ENCODE results near the gene UGGT2.
"Not testable (repeated sequence)": the region's sequence is repeated elsewhere in the genome, so short reads cannot be mapped to it uniquely, and the experiment has no call there.

The UGGT2 gene

DNA sequence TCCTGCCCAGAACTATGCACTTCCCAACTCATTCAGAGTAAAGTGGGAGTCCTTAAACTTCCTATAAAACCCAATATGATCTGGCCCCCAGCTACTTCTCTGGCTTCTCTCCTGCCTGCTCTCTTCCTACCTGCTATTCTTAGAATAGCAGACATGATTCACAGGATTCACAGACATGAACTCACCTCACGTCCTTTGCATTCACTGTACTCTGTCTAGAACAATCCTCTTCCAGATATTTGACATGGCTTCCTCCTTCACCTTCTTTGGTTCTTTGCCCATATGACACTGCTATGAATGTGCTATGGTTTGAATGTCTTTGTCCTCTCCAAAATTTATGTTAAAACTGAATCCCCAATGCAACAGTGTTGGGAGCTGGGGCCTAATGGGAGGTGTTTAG is 154.9 kb downstream of the UGGT2 start:
- DNase-seq (ENCODE audit: low spot score): no peak

DNA sequence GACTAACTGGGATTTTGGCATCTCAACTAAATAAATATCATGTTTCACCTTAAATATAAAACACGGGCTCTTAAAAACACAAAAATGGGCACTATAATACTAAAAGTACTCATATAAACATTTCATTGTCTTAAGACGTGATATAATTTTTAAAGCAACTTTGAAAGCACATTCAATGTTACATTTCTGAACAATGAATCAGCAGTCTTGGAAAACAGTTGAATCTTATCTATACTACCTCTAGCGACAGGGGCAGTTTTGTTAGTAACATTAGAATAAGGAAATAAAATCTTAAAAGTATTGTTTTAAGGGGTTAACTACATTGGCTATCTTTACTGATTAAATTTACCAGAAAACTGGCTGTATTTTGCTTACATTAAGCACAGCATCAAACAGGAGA is 156.9 kb downstream of the UGGT2 start:
- DNase-seq (ENCODE audit: low spot score): no peak

DNA sequence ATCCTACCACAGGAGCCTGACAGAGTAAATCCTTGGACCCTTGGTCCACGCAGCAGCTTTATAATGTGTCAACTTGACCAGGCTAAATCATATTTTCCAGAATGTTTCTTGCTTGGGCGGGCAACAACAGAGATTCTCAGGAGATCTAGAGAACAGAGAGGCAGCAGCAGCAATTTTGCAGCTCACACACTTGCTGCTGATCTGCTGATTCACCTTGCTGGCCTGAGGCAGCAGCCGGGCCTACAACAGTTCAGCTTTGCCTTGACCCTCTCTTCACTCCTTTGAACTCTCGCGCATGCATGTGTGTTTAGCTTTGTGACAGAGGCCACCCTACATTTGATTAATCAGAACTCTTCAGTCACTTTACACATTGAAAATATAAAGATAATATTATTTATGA is 159.3 kb downstream of the UGGT2 start:
- no peak for DNase-seq (ENCODE audit: low spot score)

DNA sequence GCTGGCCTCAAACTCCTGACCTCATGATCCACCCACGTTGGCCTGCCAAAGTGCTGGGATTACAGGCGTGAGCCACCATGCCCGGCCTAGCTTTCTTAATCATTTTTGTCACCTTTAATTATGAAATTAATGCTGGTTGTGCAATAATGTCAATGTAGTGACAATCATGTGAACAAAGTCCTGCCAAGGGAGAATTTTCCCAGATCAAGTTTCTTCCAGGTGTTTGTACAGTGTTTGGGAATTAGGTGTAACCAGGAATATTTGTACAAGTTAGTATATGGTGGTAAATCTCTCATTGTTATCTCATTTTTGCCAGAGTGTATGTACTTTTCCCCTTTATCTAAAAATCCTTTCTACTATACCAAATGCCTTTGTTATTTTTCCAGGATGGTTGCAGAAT is 171.1 kb downstream of the UGGT2 start:
- DNase-seq (ENCODE audit: low spot score): no peak

DNA sequence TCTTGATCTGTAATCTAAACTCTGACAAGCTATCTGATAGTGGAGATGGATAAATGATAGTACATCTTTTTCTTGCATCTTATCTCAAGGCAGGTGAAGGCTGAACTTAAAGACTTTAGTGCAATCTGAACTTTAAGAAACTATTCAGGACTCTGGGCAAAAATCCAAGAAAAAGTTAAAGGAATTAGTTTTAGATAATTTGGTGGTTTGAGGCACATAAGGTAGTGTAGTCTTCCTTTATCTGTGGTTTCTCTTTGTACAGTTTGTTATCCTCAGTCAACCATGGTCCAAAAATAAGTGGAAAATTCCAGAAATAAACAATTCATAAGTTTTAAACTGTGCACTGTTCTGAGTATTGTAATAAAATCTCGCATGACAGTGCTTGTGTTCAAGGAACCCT is 172.9 kb downstream of the UGGT2 start:
- DNase-seq (ENCODE audit: low spot score): no peak

DNA sequence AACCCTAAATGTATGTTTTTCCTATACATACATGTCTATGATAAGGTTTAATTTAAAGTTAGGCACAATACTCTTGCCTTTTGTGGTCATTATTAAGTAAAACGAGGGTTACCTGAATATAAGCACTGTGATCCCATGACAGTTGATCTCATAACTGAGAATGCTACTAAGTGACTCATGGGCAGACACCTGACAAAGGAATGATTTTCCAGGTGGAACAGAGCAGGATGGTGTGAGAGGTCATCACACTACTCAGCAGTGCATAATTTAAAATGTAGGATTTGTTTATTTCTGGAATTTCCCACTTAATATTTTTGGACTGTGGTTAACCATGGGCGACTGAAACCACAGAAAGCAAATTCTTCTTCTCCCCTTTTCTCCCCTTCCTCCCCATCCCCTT is 178.9 kb downstream of the UGGT2 start:
- DNase-seq (ENCODE audit: low spot score): no peak

DNA sequence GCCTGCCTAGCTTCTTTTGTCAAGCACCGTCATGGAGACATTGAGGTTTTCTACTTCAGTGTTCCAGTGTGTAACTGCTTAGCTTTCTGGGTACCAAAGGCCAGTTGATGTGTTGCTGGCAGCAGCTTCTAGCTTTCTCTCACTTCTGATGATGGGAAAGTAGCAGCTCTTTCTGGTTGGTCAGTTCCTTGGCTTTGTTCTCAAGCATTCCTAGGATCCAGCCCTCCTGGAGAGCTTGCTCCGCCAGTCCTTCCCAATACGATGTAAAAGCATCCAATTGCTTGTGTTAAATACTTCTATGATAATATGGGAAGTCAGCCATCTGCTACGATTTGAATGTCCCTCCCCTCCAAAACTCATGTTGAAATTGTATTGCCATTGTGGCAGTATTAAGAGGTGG is 182.8 kb downstream of the UGGT2 start:
- no peak for DNase-seq (ENCODE audit: low spot score)

DNA sequence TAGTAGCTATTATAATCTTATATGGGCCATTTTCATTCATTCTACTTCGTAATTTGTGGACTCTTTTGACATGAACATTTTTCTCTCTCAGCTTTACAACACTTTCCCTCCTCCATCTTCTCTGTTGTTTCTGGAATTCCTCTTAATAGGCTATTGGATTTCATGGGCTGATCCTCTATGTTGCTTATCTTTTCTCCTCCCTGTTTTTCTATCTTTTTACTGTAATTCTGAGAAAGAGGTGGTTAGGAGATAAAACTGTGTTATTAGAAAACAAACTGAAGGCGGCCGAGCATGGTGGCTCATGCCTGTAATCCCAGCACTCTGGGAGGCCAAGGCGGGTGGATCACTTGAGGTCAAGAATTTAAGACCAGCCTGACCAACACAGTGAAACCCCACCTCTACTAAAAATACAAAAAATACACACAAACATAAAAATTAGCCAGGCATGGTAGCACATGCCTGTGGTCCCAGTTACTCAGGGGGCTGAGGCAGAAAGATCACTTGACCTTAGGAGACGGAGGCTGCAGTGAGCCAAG is 188.1 kb downstream of the UGGT2 start:
- no peak for DNase-seq (ENCODE audit: low spot score)

DNA sequence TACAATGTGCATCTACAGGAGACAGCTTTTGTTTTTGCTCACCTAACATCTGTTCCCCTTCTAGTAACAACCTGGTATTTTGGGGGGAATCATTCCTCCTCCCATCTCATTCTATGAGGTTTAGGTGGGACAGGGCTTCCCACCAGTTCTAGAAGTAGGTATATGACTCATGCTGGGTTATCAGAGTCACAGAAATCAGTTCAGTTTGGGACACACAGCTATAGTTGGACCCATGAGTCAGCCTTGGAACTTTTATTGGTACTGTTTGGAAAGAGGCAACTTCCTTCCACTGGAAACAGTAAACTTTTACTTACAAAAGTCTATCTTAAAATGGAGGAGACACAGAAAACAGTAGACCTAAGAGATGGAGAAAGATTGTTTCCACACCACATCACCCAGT is 190.8 kb downstream of the UGGT2 start:
- DNase-seq (ENCODE audit: low spot score): no peak

DNA sequence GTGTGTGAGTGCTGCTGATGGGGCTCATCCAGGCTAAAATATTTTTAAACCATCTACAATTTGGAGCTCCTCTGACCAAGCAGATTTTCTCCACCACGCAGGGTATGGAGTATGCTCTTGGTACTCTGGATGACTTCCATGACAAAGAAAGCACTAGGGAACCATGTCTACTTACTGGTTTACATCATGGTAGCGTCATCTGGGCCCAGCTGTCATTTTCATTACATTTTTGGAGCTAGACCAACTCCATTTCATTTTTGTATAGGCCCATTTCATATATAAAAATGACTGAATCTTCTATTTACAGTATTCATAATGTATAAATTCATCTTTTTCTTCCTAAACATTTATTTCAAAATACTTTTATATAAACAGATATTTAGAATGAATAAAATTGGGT is 191.9 kb downstream of the UGGT2 start:
- DNase-seq (ENCODE audit: low spot score): no peak

DNA sequence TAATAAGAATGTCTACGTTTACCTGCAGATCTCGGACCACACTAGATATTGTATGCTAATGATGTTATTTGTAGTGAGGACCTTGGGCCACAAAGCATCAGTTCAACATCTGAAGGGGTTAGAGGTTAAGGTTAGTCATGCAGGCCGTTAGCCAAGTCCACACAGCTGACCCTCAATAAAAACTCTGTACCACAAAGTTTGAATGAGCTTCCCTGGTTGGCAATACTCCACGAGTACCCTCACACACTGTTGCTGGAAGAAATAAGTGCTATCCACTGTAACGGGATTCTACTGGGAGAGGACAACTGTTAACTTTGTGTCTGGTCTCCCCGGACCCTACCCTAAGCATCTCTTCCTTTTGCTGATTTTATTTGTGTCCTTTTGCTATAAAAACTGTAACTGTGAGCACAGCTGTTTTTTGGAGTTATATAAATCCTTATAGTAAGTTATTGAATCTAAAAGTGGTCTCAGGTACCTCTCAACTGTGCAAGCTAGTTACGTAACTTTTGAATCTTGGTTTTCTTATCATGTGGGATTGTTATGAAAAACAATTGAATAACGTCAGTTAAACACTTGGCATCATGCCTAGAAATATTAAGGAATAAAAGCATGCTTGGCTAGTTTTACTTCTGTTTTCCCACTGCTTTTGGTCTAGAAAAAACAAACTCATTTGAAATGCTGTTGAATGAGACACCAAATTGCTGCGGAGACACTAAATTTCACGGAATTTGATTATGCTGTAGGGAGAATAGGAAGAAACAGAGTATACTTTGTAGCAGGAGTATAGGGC is 194.7 kb downstream of the UGGT2 start:
- DNase-seq (ENCODE audit: low spot score): no peak

DNA sequence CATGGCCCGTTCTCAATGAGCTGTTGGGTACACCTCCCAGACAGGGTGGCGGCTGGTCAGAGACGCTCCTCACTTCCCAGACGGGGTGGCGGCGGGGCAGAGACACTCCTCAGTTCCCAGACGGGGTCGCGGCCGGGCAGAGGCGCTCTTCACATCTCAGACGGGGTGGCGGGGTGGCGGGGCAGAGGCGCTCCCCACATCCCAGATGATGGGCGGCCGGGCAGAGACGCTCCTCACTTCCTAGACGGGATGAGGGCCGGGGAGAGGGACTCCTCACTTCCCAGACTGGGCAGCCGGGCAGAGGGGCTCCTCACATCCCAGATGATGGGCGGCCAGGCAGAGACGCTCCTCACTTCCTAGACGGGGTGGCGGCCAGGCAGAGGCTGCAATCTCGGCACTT is 207.5 kb downstream of the UGGT2 start:
- DNase-seq (ENCODE audit: low spot score): not testable (repeated sequence)

DNA sequence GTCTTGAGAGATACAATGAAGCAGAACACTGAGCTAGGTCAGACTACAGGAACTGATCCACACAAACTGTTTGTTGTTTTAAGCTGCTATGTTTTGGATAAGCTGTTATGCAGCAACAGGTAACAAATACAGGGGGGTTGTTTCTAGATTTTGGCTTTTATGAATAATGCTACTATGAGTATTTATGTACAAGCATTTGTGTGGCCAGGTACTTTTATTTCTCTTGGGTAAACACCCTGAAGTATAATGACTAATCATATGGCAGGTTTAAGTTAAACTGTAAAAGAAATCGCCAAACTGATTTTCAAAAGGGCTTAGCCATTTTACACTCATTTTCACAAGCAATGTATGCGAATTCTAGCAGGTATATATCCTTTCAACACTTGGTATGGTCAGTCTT is 210.3 kb downstream of the UGGT2 start:
- no peak for DNase-seq (ENCODE audit: low spot score)

DNA sequence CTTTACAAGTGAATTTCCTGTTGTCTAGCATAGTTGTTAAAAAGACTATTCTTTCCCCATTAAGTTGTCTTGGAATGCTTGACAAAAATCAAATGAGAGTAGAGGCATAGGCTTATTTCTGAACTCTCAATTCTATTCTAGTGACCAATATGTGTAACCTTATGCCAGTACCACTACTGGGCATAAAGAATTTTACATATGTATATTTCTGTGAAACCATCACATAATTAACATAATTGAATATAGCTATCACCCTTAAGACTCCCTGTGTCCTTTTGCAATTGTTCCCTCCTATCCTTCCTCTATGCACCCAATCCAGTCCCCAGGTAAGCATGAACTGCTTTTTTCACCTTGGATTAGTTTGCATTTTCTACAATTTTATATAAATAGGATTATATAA is 211.3 kb downstream of the UGGT2 start:
- DNase-seq (ENCODE audit: low spot score): no peak

DNA sequence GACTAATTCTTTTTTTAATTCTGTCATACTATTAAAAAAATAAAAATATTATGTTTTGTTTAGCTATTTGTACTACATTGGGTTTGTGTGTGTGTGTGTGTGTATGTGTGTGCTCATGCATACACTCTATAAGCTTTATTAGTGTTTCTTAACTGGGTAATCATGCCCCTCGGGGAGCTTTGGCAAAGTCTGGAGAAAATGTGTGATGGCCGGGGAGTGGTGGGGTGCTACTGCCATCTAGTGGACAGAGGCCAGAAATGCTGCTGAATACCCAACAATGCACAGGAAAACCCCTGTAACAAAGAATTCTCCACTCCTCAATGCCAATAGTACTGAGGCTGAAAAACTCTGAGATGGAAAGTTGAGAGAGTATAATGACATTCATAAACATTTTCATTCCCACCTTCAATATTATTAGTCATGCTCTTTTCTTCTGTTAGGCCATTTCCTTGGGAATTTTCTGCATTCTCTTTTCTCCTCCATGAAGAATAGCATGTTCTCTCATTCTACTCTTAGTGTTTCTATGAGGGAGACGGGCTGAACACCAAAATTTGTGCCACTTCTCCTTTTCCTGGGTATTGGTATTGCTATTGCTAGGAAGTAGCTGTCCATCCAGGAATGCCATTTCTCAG is 219.0 kb downstream of the UGGT2 start:
- peak; percentile 78 for DNase-seq (ENCODE audit: low spot score)

DNA sequence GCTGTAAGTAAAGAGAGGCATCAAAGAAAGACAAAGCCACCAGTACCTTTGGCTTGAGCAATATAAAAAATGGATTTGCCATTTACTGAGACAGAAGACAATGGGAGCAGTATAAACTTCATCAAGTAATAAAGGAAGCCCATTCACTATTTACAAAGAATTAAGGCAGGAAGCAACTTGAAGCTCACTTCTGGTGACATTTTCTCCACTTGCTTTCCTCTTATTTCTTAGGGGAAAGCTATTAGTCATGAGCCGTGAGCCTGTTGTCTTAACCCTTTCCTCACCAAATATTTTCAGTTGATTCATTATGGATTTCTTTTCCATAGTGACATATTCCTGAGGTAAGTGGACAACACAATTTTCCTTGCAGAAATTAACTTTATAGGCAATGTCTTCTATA is 219.5 kb downstream of the UGGT2 start:
- DNase-seq (ENCODE audit: low spot score): no peak

DNA sequence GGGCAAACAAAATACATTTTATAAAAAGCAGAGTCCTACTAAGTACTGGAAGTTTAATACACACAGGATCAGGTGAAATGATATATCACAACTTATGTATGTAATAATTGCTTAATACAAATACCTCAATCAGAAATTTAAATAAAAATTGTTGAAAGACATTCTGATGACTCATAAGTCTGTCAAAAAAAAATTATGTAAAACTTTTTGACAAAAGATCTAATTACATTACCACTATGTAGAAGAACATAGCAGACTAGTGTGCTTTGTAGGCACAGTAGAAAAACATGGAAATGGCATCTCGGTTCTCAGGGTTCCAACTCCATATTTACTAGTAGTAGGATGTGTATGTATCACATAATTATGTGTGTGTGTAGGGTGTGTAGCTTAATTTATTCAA is 220.1 kb downstream of the UGGT2 start:
- DNase-seq (ENCODE audit: low spot score): no peak

DNA sequence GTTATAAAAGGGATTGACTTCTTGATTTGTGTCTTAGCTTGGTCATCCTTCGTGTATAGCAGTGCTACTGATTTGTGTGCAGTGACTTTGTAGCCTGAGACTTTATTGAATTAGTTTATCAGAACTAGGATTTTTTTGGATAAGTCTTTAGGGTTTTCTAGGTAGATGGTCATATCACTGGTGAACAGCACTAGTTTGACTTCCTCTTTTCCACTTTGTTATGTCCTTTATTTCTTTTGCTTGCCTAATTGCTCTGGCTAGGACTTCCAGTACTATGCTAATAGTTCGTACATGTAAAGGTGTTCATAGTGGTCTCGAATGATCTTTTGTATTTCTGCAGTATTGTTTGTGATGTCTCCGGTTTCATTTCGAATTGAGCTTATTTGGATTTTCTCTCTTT is 230.9 kb downstream of the UGGT2 start:
- DNase-seq (ENCODE audit: low spot score): no peak

DNA sequence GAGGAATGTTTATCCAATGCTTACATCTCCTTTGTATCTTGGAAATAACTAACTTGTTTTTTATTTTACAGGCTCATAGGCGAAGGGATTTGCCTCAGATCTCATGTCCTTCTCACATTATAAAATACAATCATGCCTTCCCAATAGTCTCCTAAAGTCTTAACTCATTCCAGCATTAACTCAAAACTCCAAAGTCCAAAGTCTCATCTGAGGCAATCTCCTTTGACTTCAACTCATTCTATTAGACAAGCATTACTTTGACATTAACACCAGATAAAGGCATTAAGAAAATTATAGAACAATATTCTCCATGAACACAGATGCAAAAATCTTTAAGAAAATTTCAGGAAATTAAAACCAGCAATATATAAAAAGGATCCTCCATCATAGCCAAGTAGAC is 238.7 kb downstream of the UGGT2 start:
- DNase-seq (ENCODE audit: low spot score): no peak

DNA sequence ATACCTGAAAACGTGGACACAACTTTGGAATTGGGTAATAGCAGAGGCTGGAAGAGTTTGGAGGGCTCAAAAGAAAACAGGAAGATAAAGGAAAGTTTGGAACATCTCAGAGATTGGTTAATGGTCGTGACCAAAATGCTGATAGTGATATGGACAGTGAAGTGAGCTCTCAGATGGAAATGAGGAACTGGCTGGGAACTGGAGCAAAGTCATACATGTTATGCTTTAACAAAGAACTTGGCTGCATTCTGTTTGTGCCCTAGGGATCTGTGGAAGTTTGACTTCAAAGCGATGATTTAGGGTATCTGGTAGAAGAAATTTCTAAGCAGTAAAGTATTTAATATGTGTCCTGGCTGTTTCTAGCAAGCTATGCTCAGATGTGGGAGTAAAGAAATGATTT is 240.1 kb downstream of the UGGT2 start:
- no peak for DNase-seq (ENCODE audit: low spot score)

DNA sequence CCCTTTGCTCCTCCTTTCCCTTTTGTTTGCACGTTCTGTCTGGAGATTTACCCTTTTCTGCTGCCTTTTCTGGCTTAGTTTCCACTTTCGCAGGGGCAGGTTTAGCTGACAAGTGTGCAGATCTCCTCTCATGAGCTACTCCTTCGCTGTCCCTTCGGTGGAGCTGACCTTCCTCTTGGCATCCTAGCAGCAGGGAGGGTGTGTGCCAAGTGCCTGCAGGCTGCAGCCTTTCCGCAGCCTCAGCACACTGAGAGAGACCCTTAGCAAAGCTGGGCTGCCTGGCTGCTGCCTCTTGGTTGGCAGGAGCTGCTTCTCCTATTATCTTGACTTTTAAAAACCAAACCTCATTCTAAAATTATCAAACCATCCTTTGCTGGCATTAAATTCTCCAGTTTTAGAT is 243.8 kb downstream of the UGGT2 start:
- DNase-seq (ENCODE audit: low spot score): no peak

DNA sequence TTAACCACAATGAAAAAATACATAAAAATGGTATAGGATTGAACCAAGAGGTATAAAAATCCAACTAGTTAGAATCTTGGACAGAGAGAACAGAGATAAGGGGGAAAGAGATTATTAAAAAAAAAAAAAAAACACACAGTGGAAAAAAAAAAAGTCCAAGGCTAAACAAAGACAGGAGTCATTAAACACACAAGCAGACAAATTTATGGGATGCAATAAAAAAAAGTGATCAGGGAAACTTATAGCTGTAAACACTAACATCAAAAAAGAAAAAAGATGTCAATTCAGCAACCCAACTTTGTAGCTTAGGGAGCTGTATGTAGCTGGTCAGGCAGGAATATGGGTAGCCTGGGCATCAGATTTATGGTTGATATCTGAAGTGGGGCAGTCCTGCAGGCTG is 247.3 kb downstream of the UGGT2 start:
- no peak for DNase-seq (ENCODE audit: low spot score)

DNA sequence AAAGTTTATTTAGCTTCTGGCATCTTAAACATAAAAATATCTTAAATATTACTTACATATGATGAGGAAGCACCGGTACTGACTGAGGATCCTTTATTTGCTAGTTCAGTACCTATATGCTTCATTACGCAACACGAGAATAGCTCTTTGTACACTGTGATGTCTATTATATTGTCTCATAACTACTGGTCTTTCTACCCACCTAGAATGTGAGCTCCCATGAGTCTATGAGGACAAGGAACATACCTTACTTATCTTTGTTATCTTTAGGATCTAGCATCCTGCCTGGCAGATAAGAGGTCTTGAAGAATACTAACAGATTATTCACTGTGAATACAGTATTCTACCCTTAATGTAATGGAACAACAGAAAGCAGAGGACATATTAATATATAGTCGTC is 251.4 kb downstream of the UGGT2 start:
- no peak for DNase-seq (ENCODE audit: low spot score)

DNA sequence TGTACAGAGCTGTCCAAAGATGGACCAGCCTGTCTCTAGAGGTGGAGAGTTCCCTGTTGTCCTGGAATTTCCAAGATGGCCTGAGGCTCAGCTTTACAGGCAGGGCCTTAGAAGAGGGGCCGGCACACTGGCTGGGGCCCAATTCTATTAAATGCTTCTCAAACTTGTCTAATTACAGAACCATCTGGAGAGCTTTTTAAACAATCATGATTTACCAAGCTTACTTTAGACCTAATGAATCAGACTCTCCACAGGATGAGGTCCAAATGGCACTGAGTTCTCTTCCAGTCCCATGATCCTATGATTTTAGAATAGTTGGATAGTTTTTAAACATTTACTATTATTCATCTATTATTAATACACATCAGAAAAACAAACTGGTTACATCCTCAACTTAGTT is 252.8 kb downstream of the UGGT2 start:
- no peak for DNase-seq (ENCODE audit: low spot score)

Data from D341Med (cell line).